ENCODE results near the gene OR11H7. TPM values are rescaled to one million over a fixed set of nuclear protein-coding genes. Genes with fewer than 3 reads are reported as not detected.
A peak's percentile ranks its signal among the peaks of the same experiment; 100 is the strongest.
"Not testable (repeated sequence)": the region's sequence is repeated elsewhere in the genome, so short reads cannot be mapped to it uniquely, and the experiment has no call there.

Gene OR11H7
- total and polyA plus RNA-seq, 2 experiments from 2014 or later: not detected

DNA sequence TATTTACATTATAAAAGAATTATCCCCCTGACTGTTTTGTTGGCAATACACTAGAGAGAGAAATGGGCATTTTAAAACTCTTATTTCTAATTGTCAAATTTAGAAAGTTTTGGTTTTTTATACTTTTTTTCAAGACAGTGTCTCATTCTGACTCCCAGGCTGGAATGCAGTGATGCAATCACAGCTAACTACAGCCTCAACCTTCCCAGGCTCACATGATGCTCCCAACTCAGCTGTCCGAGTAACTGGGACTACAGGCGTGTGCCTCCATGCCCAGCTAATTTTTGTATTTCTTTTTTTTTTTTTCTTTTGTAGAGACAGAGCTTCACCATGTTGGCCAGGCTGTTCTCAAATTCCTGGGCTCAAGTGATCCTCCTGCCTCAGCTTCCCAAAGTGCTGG is 13.6 kb upstream of the OR11H7 start:
- DNase-seq: peak; percentile 44
- in situ Hi-C loops (cut with MboI): no loop called here
- no peak overlapping the region for H3K4me3 ChIP-seq
- no peaks in the 10 kb centered on the region for H4K20me1 ChIP-seq (ENCODE audit: insufficient read depth)
- H3K79me2 ChIP-seq (ENCODE audit: insufficient read depth): no peaks in the 10 kb centered on the region
- no peaks in the 10 kb centered on the region for H3F3A ChIP-seq (ENCODE audit: insufficient read depth)
- H3K4me1 ChIP-seq (ENCODE audit: insufficient read depth): no peaks in the 10 kb centered on the region
- H3K27me3 ChIP-seq (replicated peaks; ENCODE audit: insufficient read depth): no peaks in the 10 kb centered on the region
- no peak overlapping the region for H3K4me2 ChIP-seq (ENCODE audit: unreplicated experiment)
- no peaks in the 10 kb centered on the region for H3K9me3 ChIP-seq (ENCODE audit: low read depth)
- no peaks in the 10 kb centered on the region for H3K9me2 ChIP-seq (ENCODE audit: insufficient read depth)
- no peak overlapping the region for H2AFZ ChIP-seq
- H3K36me3 ChIP-seq (ENCODE audit: low read depth): no peaks in the 10 kb centered on the region
- WGBS, 2 experiments (ENCODE audit: low coverage in 1 of 2, low lambda C conversion rate in 2 of 2, missing lambda C conversion rate in 2 of 2): 26 to 30% methylated on average over 2 of the region's 2 CpGs
- TF ChIP-seq EZH2 (IDR thresholded peaks at IDR 0.05; ENCODE audit: insufficient read depth, poor library complexity, severe bottlenecking): no peak
- no peak for TF ChIP-seq EZH2phosphoT487 (IDR thresholded peaks at IDR 0.05; ENCODE audit: insufficient read depth, low read depth)
- H3K27ac ChIP-seq: no peak overlapping the region
- H3K9ac ChIP-seq: no peak overlapping the region

DNA sequence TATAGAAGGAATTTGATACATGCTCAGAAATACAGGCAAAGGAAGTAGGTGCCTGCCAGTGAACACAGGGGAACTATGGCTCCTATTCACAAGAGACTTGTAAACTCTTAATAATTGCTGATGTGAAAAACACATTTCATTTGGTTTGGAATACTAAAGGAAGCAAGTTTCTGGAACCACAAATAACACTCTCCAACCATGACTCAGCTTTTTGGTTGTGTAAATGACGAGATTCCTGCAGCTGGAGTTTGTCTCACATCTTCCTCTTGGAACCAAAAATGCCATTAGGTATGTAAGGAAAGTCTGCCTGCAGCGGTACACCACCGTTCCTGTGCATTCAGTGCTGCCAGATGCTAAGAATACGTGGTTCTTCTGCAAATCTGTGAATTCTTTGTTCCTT is 9.7 kb upstream of the OR11H7 start:
- no peak for TF ChIP-seq EZH2phosphoT487 (IDR thresholded peaks at IDR 0.05; ENCODE audit: insufficient read depth, low read depth)
- no peak for TF ChIP-seq EZH2 (IDR thresholded peaks at IDR 0.05; ENCODE audit: insufficient read depth, poor library complexity, severe bottlenecking)
- no peak overlapping the region for H3K4me3 ChIP-seq
- H2AFZ ChIP-seq: no peak overlapping the region
- 6% methylated on average over 4 of the region's 4 CpGs for WGBS, 2 experiments (ENCODE audit: low coverage in 1 of 2, low lambda C conversion rate in 2 of 2, missing lambda C conversion rate in 2 of 2)
- peak; percentile 24 for DNase-seq
- H3K27me3 ChIP-seq (replicated peaks; ENCODE audit: insufficient read depth): no peaks in the 10 kb centered on the region
- H3K9me3 ChIP-seq (ENCODE audit: low read depth): no peaks in the 10 kb centered on the region
- in situ Hi-C loops (cut with MboI): no loop called here
- H3F3A ChIP-seq (ENCODE audit: insufficient read depth): no peaks in the 10 kb centered on the region
- H3K4me1 ChIP-seq (ENCODE audit: insufficient read depth): no peaks in the 10 kb centered on the region
- no peak overlapping the region for H3K4me2 ChIP-seq (ENCODE audit: unreplicated experiment)
- no peaks in the 10 kb centered on the region for H3K36me3 ChIP-seq (ENCODE audit: low read depth)
- H3K9ac ChIP-seq: no peak overlapping the region
- no peak overlapping the region for H3K27ac ChIP-seq
- no peaks in the 10 kb centered on the region for H4K20me1 ChIP-seq (ENCODE audit: insufficient read depth)
- no peaks in the 10 kb centered on the region for H3K79me2 ChIP-seq (ENCODE audit: insufficient read depth)
- H3K9me2 ChIP-seq (ENCODE audit: insufficient read depth): no peaks in the 10 kb centered on the region

DNA sequence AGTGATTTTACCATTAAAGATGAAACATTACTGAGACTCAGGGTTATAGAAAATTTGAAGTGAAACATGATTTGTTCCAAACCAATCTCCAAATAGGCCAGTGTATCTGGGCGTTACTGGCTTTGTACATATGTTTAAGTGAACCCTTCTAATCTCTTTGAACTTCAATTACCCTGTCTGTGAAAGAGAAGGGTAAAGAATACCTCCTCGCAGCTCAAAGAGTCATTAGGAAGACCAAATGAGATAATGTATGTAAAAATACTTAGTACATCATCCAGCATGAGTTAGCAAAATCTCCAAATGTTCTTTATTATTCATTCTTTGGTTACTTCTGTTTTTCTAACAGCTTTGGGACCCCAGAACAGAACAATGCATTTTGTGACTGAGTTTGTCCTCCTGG is 5.4 kb upstream of the OR11H7 start, which contains the start of gene OR11H6:
Gene OR11H6, plus strand, starts transcription at position 301 of the 400 bp plus-strand sequence. Its CDS starts 0 bp downstream, at position 301.
- in situ Hi-C loops (cut with MboI): no loop called here
- no peaks in the 10 kb centered on the region for H3K79me2 ChIP-seq (ENCODE audit: insufficient read depth)
- WGBS, 2 experiments (ENCODE audit: low coverage in 1 of 2, low lambda C conversion rate in 2 of 2, missing lambda C conversion rate in 2 of 2): 1 to 3% methylated on average over 2 of the region's 2 CpGs
- no peaks in the 10 kb centered on the region for H3K4me1 ChIP-seq (ENCODE audit: insufficient read depth)
- H3K27me3 ChIP-seq (replicated peaks; ENCODE audit: insufficient read depth): no peaks in the 10 kb centered on the region
- no peak within 1 kb of the TSS for H3K9ac ChIP-seq
- H2AFZ ChIP-seq: no peak within 1 kb of the TSS
- H4K20me1 ChIP-seq (ENCODE audit: insufficient read depth): no peaks in the 10 kb centered on the region
- no peak within 1 kb of the TSS for H3K4me3 ChIP-seq
- DNase-seq: no peak
- H3K27ac ChIP-seq: no peak within 1 kb of the TSS
- no peak for TF ChIP-seq EZH2 (IDR thresholded peaks at IDR 0.05; ENCODE audit: insufficient read depth, poor library complexity, severe bottlenecking)
- TF ChIP-seq EZH2phosphoT487 (IDR thresholded peaks at IDR 0.05; ENCODE audit: insufficient read depth, low read depth): no peak
- no peaks in the 10 kb centered on the region for H3K9me3 ChIP-seq (ENCODE audit: low read depth)
- no peak within 1 kb of the TSS for H3K4me2 ChIP-seq (ENCODE audit: unreplicated experiment)
- no peaks in the 10 kb centered on the region for H3K36me3 ChIP-seq (ENCODE audit: low read depth)
- H3K9me2 ChIP-seq (ENCODE audit: insufficient read depth): no peaks in the 10 kb centered on the region
- no peaks in the 10 kb centered on the region for H3F3A ChIP-seq (ENCODE audit: insufficient read depth)

DNA sequence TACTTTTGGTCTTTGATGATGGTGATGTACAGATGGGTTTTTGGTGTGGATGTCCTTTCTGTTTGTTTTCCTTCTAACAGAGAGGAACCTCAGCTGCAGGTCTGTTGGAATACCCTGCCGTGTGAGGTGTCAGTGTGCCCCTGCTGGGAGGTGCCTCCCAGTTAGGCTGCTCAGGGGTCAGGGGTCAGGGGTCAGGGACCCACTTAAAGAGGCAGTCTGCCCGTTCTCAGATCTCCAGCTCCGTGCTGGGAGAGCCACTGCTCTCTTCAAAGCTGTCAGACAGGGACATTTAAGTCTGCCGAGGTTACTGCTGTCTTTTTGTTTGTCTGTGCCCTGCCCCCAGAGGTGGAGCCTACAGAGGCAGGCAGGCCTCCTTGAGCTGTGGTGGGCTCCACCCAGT is 6.6 kb downstream of the OR11H7 start:
- H3K4me1 ChIP-seq (ENCODE audit: insufficient read depth); in situ Hi-C loops (cut with MboI); H3K79me2 ChIP-seq (ENCODE audit: insufficient read depth); H3K4me2 ChIP-seq (ENCODE audit: unreplicated experiment); H3K27ac ChIP-seq; H3F3A ChIP-seq (ENCODE audit: insufficient read depth); H3K9me2 ChIP-seq (ENCODE audit: insufficient read depth); H3K27me3 ChIP-seq (replicated peaks; ENCODE audit: insufficient read depth); H3K36me3 ChIP-seq (ENCODE audit: low read depth); H3K9ac ChIP-seq; H2AFZ ChIP-seq; DNase-seq; H4K20me1 ChIP-seq (ENCODE audit: insufficient read depth); H3K4me3 ChIP-seq; H3K9me3 ChIP-seq (ENCODE audit: low read depth): not testable (repeated sequence)
- 65 to 70% methylated on average over 2 to 3 of the region's 4 CpGs for WGBS, 2 experiments (ENCODE audit: low coverage in 1 of 2, low lambda C conversion rate in 2 of 2, missing lambda C conversion rate in 2 of 2)

DNA sequence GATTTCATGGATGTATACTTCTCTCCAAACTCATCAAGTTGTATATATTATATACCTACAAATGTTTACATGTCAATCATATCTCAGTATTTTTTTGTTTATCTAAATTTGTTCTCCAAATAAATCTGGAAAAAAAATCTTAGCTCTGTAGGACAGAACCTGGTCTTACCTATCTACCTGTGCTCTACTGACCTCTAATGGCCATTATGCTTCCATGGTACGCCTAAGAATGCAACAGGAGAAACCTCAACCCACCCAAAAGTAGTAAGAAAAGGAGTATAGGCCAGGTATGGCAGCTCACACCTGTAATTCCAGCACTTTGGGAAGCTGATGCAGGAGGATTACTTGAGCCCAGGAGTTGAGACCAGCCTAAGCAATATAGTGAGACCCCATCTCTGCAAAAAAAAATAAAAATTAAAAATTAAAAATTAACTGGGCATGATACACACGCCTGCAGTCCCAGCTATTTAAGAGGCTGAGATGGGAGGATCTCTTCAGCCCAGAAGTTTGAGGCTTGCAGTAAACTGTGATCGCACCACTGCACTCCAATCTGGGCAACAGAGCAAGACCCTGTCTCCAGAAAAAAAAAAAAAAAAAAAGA is 19.0 kb downstream of the OR11H7 start:
- no peak overlapping the region for H3K4me3 ChIP-seq
- no peak for DNase-seq
- H3K9me3 ChIP-seq (ENCODE audit: low read depth): no peaks in the 10 kb centered on the region
- H3K27me3 ChIP-seq (replicated peaks; ENCODE audit: insufficient read depth): no peaks in the 10 kb centered on the region
- H3K4me2 ChIP-seq (ENCODE audit: unreplicated experiment): no peak overlapping the region
- in situ Hi-C loops (cut with MboI): no loop called here
- H3K79me2 ChIP-seq (ENCODE audit: insufficient read depth): no peaks in the 10 kb centered on the region
- no peak overlapping the region for H3K27ac ChIP-seq
- no peaks in the 10 kb centered on the region for H3F3A ChIP-seq (ENCODE audit: insufficient read depth)
- no peaks in the 10 kb centered on the region for H3K36me3 ChIP-seq (ENCODE audit: low read depth)
- no peaks in the 10 kb centered on the region for H3K4me1 ChIP-seq (ENCODE audit: insufficient read depth)
- 26% methylated on average over 3 of the region's 3 CpGs for WGBS, 2 experiments (ENCODE audit: low coverage in 1 of 2, low lambda C conversion rate in 2 of 2, missing lambda C conversion rate in 2 of 2)
- no peaks in the 10 kb centered on the region for H4K20me1 ChIP-seq (ENCODE audit: insufficient read depth)
- no peaks in the 10 kb centered on the region for H3K9me2 ChIP-seq (ENCODE audit: insufficient read depth)
- H2AFZ ChIP-seq: no peak overlapping the region
- no peak for TF ChIP-seq EZH2phosphoT487 (IDR thresholded peaks at IDR 0.05; ENCODE audit: insufficient read depth, low read depth)
- TF ChIP-seq EZH2 (IDR thresholded peaks at IDR 0.05; ENCODE audit: insufficient read depth, poor library complexity, severe bottlenecking): no peak
- no peak overlapping the region for H3K9ac ChIP-seq

Data from GM23248 (cell line).